OCI-LY3 (cell line): ENCODE results near the gene STAU1.

Source experiments
- EZH2phosphoT487 ChIP-seq: fragments of 200-600 bp; shearing (Covaris generic); IDR thresholded peaks from 2 replicates; pipeline ENCODE4 v1.6.1; 2018; ENCODE audit warnings: antibody characterized with exemption, mixed run types, low read depth
- TF ChIP-seq, protein P1 (sequence below): fragments of 200-600, 300-600 bp; sonication (generic); IDR thresholded peaks from 2 replicates; pipeline ENCODE4 v1.5.1; 2014; ENCODE audit warnings: antibody characterized with exemption, low read length, low read depth

DNA sequence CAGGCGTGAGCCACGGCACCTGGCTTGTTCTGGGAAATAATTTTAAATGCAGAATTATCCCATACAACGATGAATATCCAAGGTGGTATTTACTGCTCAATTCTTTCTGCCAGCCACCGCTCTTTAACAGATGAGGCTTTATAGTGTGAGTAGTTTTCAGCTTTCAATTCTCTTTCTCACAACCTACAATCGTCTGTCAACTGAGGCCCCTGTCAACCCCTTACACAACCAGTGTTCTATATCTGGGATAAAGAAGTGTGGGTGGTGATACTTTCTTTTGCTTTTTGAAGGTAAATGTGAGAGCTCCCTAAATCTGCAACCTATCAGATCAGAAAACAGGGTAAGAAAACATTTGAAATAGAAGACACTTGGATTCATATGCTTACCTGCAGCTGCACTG lies 22.5 kb downstream of the STAU1 start:
- TF ChIP-seq, protein P1, sequence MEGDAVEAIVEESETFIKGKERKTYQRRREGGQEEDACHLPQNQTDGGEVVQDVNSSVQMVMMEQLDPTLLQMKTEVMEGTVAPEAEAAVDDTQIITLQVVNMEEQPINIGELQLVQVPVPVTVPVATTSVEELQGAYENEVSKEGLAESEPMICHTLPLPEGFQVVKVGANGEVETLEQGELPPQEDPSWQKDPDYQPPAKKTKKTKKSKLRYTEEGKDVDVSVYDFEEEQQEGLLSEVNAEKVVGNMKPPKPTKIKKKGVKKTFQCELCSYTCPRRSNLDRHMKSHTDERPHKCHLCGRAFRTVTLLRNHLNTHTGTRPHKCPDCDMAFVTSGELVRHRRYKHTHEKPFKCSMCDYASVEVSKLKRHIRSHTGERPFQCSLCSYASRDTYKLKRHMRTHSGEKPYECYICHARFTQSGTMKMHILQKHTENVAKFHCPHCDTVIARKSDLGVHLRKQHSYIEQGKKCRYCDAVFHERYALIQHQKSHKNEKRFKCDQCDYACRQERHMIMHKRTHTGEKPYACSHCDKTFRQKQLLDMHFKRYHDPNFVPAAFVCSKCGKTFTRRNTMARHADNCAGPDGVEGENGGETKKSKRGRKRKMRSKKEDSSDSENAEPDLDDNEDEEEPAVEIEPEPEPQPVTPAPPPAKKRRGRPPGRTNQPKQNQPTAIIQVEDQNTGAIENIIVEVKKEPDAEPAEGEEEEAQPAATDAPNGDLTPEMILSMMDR: no peak
- no peak for TF ChIP-seq EZH2phosphoT487
